Measurements from ENCODE around the gene SYTL2. TPM values are rescaled to one million over a fixed set of nuclear protein-coding genes. Genes with fewer than 3 reads are reported as not detected.
"Not testable (repeated sequence)": the region's sequence is repeated elsewhere in the genome, so short reads cannot be mapped to it uniquely, and the experiment has no call there.

The SYTL2 gene, protein sequence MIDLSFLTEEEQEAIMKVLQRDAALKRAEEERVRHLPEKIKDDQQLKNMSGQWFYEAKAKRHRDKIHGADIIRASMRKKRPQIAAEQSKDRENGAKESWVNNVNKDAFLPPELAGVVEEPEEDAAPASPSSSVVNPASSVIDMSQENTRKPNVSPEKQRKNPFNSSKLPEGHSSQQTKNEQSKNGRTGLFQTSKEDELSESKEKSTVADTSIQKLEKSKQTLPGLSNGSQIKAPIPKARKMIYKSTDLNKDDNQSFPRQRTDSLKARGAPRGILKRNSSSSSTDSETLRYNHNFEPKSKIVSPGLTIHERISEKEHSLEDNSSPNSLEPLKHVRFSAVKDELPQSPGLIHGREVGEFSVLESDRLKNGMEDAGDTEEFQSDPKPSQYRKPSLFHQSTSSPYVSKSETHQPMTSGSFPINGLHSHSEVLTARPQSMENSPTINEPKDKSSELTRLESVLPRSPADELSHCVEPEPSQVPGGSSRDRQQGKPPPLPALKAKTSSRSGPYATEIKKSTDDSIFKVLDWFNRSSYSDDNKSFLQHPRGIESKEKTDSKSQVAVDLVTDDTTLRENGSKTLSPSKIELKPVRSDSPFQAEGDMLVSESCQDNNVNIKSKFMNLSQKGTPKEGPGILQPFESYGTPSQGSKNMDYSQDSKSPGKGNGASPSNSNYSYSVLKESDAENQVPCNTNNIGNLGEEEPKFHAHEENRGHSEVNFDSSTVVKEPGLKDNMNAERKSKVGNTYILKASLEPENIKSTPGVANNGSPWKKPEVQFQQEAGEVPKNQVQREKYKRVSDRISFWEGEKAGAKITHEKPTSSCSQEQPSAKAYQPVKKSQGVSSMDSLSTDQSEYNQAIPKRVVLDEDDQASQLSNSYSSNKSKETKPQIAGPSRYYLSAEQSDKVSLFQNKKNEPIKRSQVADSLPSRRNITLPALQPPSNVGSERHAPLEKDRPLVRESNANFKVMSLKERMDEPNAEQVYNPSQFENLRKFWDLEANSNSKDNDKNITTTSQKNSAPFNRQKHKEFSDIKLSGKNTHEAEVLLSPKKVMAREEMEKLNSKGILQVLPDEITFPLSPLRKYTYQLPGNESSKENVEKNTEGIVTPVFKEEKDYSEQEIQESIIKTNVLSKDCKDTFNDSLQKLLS (N-terminal part only)
- total RNA-seq (2012; rRNA removed), result 11.9 and 41.3 TPM in 2 replicates

DNA sequence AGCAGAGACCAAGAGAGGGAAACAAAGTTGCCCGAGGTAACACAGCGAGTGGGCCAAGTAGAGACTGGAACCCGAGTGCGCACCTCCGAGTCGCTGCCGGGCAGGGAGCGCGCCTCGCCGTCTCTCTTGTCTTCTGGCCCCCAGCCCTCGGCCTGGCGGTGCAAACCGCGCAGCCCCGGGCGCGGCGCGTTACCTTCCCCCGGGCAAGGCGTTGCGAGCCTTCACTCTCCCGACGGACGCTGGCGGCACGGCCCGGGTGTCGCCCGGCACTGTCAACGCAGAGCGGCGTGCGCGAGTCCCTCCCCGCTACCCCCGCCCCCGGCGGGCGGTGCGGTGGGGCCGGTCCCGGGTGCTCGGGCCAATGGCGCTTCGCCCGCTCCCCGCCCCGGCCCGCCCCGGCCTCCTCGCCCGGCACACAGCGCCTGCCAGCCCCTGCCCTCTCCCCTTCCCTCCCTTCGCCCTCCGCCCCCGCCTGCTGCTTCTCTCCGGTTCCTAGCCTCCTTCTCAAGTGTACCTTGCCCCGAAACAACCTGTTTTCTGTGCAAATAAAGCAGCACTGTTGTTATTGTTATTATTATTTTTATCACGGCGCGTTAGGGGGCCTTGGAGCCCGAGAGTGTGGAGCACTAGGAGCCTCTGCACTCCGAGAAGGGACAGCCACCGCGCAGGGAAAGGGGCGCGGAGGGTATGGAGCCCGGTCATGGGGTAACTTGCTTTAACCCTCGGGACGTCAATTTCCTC is at the start of gene SYTL2:
SYTL2 (minus strand) TSS at position 271 of the 741 bp plus-strand sequence. CDS start 53,416 bp downstream, outside the sequence.
- H3K27me3 ChIP-seq (ENCODE audit: control insufficient read depth, insufficient read depth, low read length), result peaks cover 14% of the 10 kb centered on the region
- H3K36me3 ChIP-seq (ENCODE audit: insufficient read depth, low read length), result no peaks in the 10 kb centered on the region
- peak within 1 kb of the TSS; percentile 76 for H3K9ac ChIP-seq (ENCODE audit: low read depth, low read length)
- no peaks in the 10 kb centered on the region for H3K9me3 ChIP-seq (replicated peaks; ENCODE audit: low read length)
- peaks cover 33% of the 10 kb centered on the region for H3K4me1 ChIP-seq (ENCODE audit: control insufficient read depth, insufficient read depth, low read length)
- H3K4me3 ChIP-seq (ENCODE audit: low read length), result peak within 1 kb of the TSS; percentile 81
- H3K4me2 ChIP-seq (ENCODE audit: low read length), result peak within 1 kb of the TSS; percentile 98

DNA sequence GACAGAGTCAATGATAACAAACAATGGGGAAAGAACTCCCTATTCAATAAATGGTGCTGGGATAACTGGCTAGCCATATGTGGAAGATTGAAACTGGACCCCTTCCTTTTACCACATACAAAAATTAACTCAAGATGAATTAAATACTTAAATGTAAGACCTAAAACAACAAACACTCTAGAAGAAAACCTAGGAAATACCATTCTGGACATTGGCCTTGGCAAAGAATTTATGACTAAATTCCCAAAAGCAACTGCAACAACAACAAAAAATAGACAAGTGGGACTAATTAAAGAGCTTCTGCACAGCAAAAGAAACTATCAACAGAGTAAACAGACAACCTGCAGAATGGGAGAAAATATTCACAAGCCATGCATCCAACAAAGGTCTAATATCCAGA is 48.6 kb upstream of the SYTL2 start:
- H3K9me3 ChIP-seq (replicated peaks; ENCODE audit: low read length); H3K27me3 ChIP-seq (ENCODE audit: control insufficient read depth, insufficient read depth, low read length); H3K4me2 ChIP-seq (ENCODE audit: low read length); H3K4me1 ChIP-seq (ENCODE audit: control insufficient read depth, insufficient read depth, low read length); H3K36me3 ChIP-seq (ENCODE audit: insufficient read depth, low read length); H3K9ac ChIP-seq (ENCODE audit: low read depth, low read length); H3K4me3 ChIP-seq (ENCODE audit: low read length): not testable (repeated sequence)

DNA sequence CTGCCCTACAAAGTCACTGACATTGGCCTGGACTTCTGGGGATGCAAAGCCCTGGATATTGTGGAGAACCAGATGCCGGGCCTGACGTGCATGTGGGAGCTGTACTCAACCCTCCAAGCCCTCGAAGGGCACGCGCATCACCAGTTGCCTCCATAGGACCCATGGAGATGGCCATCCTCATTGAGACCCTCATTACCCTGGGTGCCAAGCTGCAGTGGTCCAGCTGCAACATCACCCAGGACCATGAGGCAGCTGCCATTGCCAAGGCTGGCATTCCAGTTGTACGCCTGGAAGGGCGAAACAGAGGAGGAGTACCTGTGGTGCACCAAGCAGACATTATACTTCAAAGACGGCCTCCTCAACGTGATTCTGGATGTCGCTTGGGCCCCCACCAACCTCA is 46.2 kb upstream of the SYTL2 start:
- Histone ChIP-seq H3K9ac (ENCODE audit: low read depth, low read length) (no peak overlapping the region), H3K4me1 (ENCODE audit: control insufficient read depth, insufficient read depth, low read length) (peaks cover 5% of the 10 kb centered on the region), H3K4me3 (ENCODE audit: low read length) (no peak overlapping the region), H3K36me3 (ENCODE audit: insufficient read depth, low read length) (no peaks in the 10 kb centered on the region), H3K4me2 (ENCODE audit: low read length) (no peak overlapping the region), H3K27me3 (ENCODE audit: control insufficient read depth, insufficient read depth, low read length) (no peaks in the 10 kb centered on the region), H3K9me3 (replicated peaks; ENCODE audit: low read length) (no peaks in the 10 kb centered on the region)

DNA sequence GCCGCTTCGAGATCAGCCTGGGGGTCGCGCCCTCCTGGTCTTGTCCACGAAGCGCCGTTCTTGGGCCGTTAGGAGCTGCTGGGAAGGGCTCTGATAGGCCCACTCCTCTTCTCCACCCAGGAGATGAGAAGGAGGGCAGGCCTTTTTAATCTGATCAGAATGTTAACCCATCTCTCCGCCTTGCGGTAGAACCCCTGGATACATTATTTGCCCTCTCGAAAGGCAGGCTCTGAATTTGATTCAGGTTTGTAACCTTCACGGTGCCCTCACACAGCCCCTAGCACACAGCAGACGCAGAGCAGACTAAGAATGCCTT is 44.4 kb upstream of the SYTL2 start, which contains the start of gene CCDC83:
CCDC83 (plus strand) TSS at position 43 of the 316 bp plus-strand sequence. CDS start 9,741 bp downstream, outside the sequence.
- no peaks in the 10 kb centered on the region for H3K36me3 ChIP-seq (ENCODE audit: insufficient read depth, low read length)
- H3K27me3 ChIP-seq (ENCODE audit: control insufficient read depth, insufficient read depth, low read length), result no peaks in the 10 kb centered on the region
- peak within 1 kb of the TSS; percentile 87 for H3K9ac ChIP-seq (ENCODE audit: low read depth, low read length)
- H3K9me3 ChIP-seq (replicated peaks; ENCODE audit: low read length), result no peaks in the 10 kb centered on the region
- peak within 1 kb of the TSS; percentile 78 for H3K4me3 ChIP-seq (ENCODE audit: low read length)
- H3K4me1 ChIP-seq (ENCODE audit: control insufficient read depth, insufficient read depth, low read length), result peaks cover 5% of the 10 kb centered on the region
- H3K4me2 ChIP-seq (ENCODE audit: low read length), result peak within 1 kb of the TSS; percentile 90

DNA sequence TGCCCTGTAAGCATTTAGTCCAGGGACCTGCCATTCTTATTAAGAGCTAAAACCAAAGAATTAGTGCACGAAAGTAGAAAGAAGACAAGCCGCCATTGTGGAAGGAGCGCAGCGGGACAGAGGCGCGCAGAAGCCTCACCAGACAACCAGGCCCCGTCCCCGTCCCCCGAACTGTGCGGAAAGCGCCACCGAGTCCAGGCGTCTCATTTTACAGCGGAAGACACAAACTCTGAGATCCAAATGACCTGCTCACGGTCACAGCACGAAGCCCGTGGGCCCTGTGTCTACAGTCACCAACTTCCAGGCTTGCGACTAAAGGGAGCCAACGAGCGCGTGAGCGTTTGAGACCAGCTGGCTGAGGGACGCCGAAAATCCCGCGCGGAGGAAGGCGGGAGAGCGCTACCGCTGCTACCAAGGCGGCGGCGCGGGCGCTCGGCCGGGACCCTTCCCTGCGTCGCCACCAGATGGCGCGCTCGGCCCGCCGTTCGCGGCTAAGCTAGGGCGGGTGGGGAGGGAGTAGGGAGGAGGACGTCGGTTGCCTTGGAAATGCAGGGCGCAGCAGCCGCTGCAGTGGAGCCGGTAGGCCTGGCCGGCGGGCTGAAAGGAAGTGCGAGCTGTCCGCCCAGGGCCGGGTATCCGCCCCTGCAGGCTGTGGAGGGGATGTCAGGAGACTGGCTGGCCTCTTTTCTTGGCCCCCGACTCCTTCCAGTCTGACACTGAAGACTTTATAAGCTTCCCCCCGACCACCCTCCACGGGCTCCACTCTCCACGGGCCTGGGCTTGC is 43.8 kb upstream of the SYTL2 start:
- Histone ChIP-seq H3K9me3 (replicated peaks; ENCODE audit: low read length) (no peaks in the 10 kb centered on the region), H3K4me1 (ENCODE audit: control insufficient read depth, insufficient read depth, low read length) (peaks cover 5% of the 10 kb centered on the region), H3K9ac (ENCODE audit: low read depth, low read length) (peak overlapping the region; percentile 87), H3K4me2 (ENCODE audit: low read length) (peak overlapping the region; percentile 90), H3K36me3 (ENCODE audit: insufficient read depth, low read length) (no peaks in the 10 kb centered on the region), H3K4me3 (ENCODE audit: low read length) (peak overlapping the region; percentile 78), H3K27me3 (ENCODE audit: control insufficient read depth, insufficient read depth, low read length) (no peaks in the 10 kb centered on the region)

DNA sequence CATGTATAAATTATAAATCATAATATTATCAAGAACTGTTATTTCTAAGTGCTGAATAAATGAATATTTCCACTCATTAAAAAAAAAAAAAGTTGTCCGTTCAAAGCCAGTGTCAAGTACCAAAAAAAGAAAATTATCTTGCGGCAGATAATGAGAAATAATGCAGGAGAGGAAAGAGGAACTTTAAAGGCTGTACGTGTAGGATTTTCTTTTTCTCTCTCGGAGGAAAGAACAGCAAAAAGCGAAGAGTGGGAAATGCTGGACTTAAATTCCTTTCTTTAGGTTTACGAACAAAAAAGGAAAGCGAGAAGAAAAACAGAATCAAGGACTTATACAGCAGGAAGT is 43.2 kb upstream of the SYTL2 start:
- no peaks in the 10 kb centered on the region for H3K27me3 ChIP-seq (ENCODE audit: control insufficient read depth, insufficient read depth, low read length)
- H3K9me3 ChIP-seq (replicated peaks; ENCODE audit: low read length), result no peaks in the 10 kb centered on the region
- H3K36me3 ChIP-seq (ENCODE audit: insufficient read depth, low read length), result no peaks in the 10 kb centered on the region
- peaks cover 5% of the 10 kb centered on the region for H3K4me1 ChIP-seq (ENCODE audit: control insufficient read depth, insufficient read depth, low read length)
- H3K9ac ChIP-seq (ENCODE audit: low read depth, low read length), result peak overlapping the region; percentile 87
- H3K4me3 ChIP-seq (ENCODE audit: low read length), result peak overlapping the region; percentile 78
- peak overlapping the region; percentile 90 for H3K4me2 ChIP-seq (ENCODE audit: low read length)

DNA sequence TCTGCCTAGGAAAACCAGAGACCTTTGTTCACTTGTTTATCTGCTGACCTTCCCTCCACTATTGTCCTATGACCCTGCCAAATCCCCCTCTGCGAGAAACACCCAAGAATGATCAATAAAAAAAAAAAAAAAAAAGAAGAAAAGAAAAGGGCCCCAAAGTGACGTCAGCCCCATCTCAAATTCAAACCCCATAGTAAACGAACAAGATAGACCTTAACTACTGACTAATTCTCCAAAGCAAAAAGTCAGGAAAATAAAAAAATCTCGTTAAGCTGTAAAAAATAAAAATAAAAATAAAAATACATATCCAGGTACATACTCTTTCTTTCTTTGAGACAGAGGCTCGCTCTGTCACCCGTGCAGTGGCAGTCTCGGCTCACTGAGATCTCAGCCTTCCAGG is 42.6 kb upstream of the SYTL2 start:
- not testable (repeated sequence) for H3K27me3 ChIP-seq (ENCODE audit: control insufficient read depth, insufficient read depth, low read length); H3K4me1 ChIP-seq (ENCODE audit: control insufficient read depth, insufficient read depth, low read length); H3K36me3 ChIP-seq (ENCODE audit: insufficient read depth, low read length); H3K9me3 ChIP-seq (replicated peaks; ENCODE audit: low read length); H3K4me3 ChIP-seq (ENCODE audit: low read length)
- peak overlapping the region; percentile 87 for H3K9ac ChIP-seq (ENCODE audit: low read depth, low read length)
- H3K4me2 ChIP-seq (ENCODE audit: low read length), result peak overlapping the region; percentile 90

DNA sequence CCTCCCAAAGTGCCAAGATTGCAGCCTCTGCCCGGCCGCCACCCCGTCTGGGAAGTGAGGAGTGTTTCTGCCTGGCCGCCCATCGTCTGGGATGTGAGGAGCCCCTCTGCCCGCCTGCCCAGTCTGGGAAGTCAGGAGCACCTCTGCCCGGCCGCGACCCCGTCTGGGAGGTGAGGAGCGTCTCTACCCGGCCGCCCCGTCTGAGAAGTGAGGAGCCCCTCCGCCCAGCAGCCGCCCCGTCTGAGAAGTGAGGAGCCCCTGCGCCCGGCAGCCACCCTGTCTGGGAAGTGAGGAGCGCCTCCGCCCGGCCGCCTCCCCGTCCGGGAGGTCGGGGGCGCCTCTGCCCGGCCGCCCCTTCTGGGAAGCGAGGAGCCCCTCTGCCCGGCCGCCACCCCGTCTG is 41.8 kb upstream of the SYTL2 start:
- H3K36me3 ChIP-seq (ENCODE audit: insufficient read depth, low read length); H3K27me3 ChIP-seq (ENCODE audit: control insufficient read depth, insufficient read depth, low read length); H3K9ac ChIP-seq (ENCODE audit: low read depth, low read length); H3K9me3 ChIP-seq (replicated peaks; ENCODE audit: low read length); H3K4me3 ChIP-seq (ENCODE audit: low read length); H3K4me2 ChIP-seq (ENCODE audit: low read length): not testable (repeated sequence)
- H3K4me1 ChIP-seq (ENCODE audit: control insufficient read depth, insufficient read depth, low read length), result peaks cover 11% of the 10 kb centered on the region

DNA sequence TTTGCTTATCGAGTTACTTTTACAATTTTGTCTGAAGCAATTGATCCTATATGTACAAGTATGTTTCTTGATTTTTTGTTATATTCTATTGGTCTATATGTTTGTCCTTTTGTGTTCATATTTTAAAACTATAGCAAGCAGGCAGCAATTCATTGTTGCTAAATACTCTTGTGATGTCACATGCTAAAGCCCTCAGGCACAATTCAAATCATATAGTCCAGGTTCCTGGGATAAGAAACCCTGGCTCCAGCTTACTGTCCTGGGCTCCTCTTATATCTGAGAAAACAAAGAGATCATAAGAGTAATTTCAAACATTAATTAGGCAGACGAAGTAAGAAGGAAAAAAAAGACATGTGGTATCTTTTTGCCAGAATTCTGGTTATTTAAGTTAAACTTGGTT is 37.6 kb upstream of the SYTL2 start:
- Histone ChIP-seq H3K4me2 (ENCODE audit: low read length) (no peak overlapping the region), H3K4me1 (ENCODE audit: control insufficient read depth, insufficient read depth, low read length) (peaks cover 16% of the 10 kb centered on the region), H3K36me3 (ENCODE audit: insufficient read depth, low read length) (no peaks in the 10 kb centered on the region), H3K27me3 (ENCODE audit: control insufficient read depth, insufficient read depth, low read length) (no peaks in the 10 kb centered on the region), H3K9ac (ENCODE audit: low read depth, low read length) (no peak overlapping the region), H3K9me3 (replicated peaks; ENCODE audit: low read length) (no peaks in the 10 kb centered on the region), H3K4me3 (ENCODE audit: low read length) (no peak overlapping the region)

DNA sequence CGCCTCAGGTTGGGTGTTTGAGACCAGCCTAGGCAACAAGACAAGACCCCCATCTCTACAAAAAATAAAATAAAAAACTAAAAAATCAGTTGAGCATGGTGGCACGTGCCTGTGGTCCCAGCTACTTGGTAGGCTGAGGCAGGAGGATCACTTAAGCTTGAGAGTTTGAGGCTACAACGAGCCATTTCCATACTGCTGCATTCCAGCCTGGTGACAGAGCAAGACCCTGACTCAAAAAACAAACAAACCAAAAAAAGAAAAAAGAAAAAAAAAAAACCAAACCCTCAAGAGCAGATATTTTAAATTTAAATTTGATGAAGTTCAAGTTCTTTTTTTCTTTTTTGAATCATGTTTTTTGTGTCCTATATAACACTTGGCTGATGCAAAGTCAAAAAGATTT is 37.1 kb upstream of the SYTL2 start:
- Histone ChIP-seq H3K9me3 (replicated peaks; ENCODE audit: low read length) (no peaks in the 10 kb centered on the region), H3K4me2 (ENCODE audit: low read length) (no peak overlapping the region), H3K9ac (ENCODE audit: low read depth, low read length) (no peak overlapping the region), H3K4me3 (ENCODE audit: low read length) (no peak overlapping the region), H3K4me1 (ENCODE audit: control insufficient read depth, insufficient read depth, low read length) (peaks cover 16% of the 10 kb centered on the region), H3K27me3 (ENCODE audit: control insufficient read depth, insufficient read depth, low read length) (no peaks in the 10 kb centered on the region), H3K36me3 (ENCODE audit: insufficient read depth, low read length) (no peaks in the 10 kb centered on the region)

Measured in skeletal muscle satellite cell (primary cell).